ENCODE measurements around the gene ZNF28. TPM values are rescaled to one million over a fixed set of nuclear protein-coding genes. Genes with fewer than 3 reads are reported as not detected.
"Not testable (repeated sequence)": the region's sequence is repeated elsewhere in the genome, so short reads cannot be mapped to it uniquely, and the experiment has no call there.

Gene ZNF28
- total RNA-seq, 1 experiment from 2014 or later: 17.8 TPM

DNA sequence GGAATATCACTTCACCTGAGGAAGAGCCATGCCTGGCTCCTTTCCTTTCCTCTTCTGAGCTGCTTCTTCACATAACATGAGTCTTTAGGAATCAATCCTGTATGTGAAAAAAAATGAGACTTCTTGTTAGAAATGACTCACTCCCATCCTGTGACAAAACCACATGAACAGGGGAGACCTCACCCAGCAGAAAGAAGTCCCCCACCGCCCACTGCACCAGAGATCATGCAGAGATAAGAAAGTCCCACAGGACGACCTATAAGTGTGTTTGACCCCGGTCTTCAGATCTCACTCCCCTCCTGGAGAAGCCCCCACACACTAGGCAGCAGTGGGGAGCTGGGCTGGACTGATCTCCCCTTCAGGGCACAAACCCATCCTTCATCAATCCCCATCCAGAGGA lies 42.6 kb downstream of the ZNF28 start (continued):
- no peak for TF ChIP-seq SP1 (IDR thresholded peaks at IDR 0.05; ENCODE audit: low read depth)
- TF ChIP-seq POLR2AphosphoS5 (IDR thresholded peaks at IDR 0.05; ENCODE audit: low read depth, low read length): no peak
- no peak for TF ChIP-seq ELF1 (IDR thresholded peaks at IDR 0.05; ENCODE audit: borderline replicate concordance, low read depth)
- no peak for TF ChIP-seq EZH2phosphoT487 (IDR thresholded peaks at IDR 0.05; ENCODE audit: borderline replicate concordance)

DNA sequence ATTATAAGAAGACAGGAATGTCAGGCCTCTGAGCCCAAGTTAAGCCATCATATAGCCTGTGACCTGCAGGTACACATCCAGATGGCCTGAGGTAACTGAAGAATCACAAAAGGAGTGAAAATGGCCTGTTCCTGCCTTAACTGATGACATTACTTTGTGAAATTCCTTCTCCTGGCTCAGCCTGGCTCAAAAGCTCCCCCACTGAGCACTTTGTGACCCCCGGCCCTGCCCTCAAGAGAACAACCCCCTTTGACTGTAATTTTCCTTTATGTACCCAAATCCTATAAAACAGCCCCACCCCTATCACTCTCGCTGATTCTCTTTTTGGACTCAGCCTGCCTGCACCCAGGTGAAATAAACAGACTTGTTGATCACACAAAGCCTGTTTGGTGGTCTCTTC lies 65.0 kb downstream of the ZNF28 start:
- DNase-seq (ENCODE audit: low read depth, low spot score); H3K79me2 ChIP-seq (ENCODE audit: insufficient read depth, low read length); H3K27me3 ChIP-seq (ENCODE audit: insufficient read depth, low read length); H3K36me3 ChIP-seq (ENCODE audit: control insufficient read depth in 1 of 2, insufficient read depth in 2 of 2, low read length in 2 of 2); H3K4me1 ChIP-seq (ENCODE audit: control insufficient read depth in 1 of 2, insufficient read depth in 2 of 2, low read length in 2 of 2); H2AFZ ChIP-seq (ENCODE audit: low read depth, low read length, poor library complexity, severe bottlenecking); H3K4me3 ChIP-seq (replicated peaks in 1 of 2; ENCODE audit: low read depth in 1 of 2, low read length in 2 of 2); CTCF ChIA-PET; H3K4me2 ChIP-seq (ENCODE audit: low read length); H3K9ac ChIP-seq (ENCODE audit: low read length); RAD21 ChIA-PET (ENCODE audit: low non-redundant PET in 1 of 2, low total read pairs in 2 of 2, uncharacterized antibody in 2 of 2, unreplicated experiment in 2 of 2); intact Hi-C loops (cut with micrococcal nuclease); BruUV-seq (replicated peaks); ATAC-seq; H3K9me3 ChIP-seq (ENCODE audit: control insufficient read depth in 1 of 2, insufficient read depth in 1 of 2, low read depth in 1 of 2, low read length in 2 of 2); H4K20me1 ChIP-seq (ENCODE audit: insufficient read depth); H3K9me2 ChIP-seq (ENCODE audit: insufficient read depth); H3K27ac ChIP-seq (ENCODE audit: low read depth, low read length); POLR2A ChIA-PET: not testable (repeated sequence)

DNA sequence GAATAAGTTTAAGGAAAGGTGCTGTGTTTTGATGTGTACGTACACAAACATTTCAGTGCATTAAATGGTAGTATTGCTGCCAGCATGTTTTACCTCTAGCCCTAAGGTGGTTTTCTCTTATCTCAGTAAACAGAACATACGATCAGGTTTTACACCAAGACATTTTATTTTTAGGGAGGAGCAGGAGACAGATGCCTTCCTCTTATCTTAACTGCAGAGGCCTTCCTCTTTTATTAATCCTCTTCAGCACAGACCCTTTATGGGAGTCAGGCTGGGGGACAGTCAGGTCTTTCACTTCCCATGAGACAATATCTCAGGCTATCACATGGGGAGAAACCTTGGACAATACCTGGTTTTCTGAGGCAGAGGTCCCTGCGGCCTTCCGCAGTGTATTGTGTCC lies 71.7 kb downstream of the ZNF28 start:
- no peak overlapping the region for H3K27ac ChIP-seq (ENCODE audit: low read depth, low read length)
- H3K4me3 ChIP-seq (replicated peaks in 1 of 2; ENCODE audit: low read depth in 1 of 2, low read length in 2 of 2): no peak overlapping the region
- H3K79me2 ChIP-seq (ENCODE audit: insufficient read depth, low read length): no peaks in the 10 kb centered on the region
- no peaks in the 10 kb centered on the region for H3K27me3 ChIP-seq (ENCODE audit: insufficient read depth, low read length)
- no peak overlapping the region for H2AFZ ChIP-seq (ENCODE audit: low read depth, low read length, poor library complexity, severe bottlenecking)
- BruUV-seq (replicated peaks): no TSS peak
- CTCF ChIA-PET: no interaction called here
- H3K9me2 ChIP-seq (ENCODE audit: insufficient read depth): no peaks in the 10 kb centered on the region
- RAD21 ChIA-PET (ENCODE audit: low non-redundant PET in 1 of 2, low total read pairs in 2 of 2, uncharacterized antibody in 2 of 2, unreplicated experiment in 2 of 2): no interaction called here
- no peaks in the 10 kb centered on the region; a peak in 1 of 4 replicates for H3K9me3 ChIP-seq (ENCODE audit: control insufficient read depth in 1 of 2, insufficient read depth in 1 of 2, low read depth in 1 of 2, low read length in 2 of 2)
- intact Hi-C loops (cut with micrococcal nuclease): no loop called here
- no peak overlapping the region for H3K4me2 ChIP-seq (ENCODE audit: low read length)
- H3K9ac ChIP-seq (ENCODE audit: low read length): no peak overlapping the region
- no peaks in the 10 kb centered on the region for H3K4me1 ChIP-seq (ENCODE audit: control insufficient read depth in 1 of 2, insufficient read depth in 2 of 2, low read length in 2 of 2)
- TF ChIP-seq, protein P1, sequence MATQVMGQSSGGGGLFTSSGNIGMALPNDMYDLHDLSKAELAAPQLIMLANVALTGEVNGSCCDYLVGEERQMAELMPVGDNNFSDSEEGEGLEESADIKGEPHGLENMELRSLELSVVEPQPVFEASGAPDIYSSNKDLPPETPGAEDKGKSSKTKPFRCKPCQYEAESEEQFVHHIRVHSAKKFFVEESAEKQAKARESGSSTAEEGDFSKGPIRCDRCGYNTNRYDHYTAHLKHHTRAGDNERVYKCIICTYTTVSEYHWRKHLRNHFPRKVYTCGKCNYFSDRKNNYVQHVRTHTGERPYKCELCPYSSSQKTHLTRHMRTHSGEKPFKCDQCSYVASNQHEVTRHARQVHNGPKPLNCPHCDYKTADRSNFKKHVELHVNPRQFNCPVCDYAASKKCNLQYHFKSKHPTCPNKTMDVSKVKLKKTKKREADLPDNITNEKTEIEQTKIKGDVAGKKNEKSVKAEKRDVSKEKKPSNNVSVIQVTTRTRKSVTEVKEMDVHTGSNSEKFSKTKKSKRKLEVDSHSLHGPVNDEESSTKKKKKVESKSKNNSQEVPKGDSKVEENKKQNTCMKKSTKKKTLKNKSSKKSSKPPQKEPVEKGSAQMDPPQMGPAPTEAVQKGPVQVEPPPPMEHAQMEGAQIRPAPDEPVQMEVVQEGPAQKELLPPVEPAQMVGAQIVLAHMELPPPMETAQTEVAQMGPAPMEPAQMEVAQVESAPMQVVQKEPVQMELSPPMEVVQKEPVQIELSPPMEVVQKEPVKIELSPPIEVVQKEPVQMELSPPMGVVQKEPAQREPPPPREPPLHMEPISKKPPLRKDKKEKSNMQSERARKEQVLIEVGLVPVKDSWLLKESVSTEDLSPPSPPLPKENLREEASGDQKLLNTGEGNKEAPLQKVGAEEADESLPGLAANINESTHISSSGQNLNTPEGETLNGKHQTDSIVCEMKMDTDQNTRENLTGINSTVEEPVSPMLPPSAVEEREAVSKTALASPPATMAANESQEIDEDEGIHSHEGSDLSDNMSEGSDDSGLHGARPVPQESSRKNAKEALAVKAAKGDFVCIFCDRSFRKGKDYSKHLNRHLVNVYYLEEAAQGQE (IDR thresholded peaks at IDR 0.05; ENCODE audit: low read depth): no peak
- no peak for TF ChIP-seq SIN3A (IDR thresholded peaks at IDR 0.05; ENCODE audit: low read depth)
- no peak for DNase-seq (ENCODE audit: low read depth, low spot score)
- H4K20me1 ChIP-seq (ENCODE audit: insufficient read depth): no peaks in the 10 kb centered on the region
- POLR2A ChIA-PET: no interaction called here
- H3K36me3 ChIP-seq (ENCODE audit: control insufficient read depth in 1 of 2, insufficient read depth in 2 of 2, low read length in 2 of 2): no peaks in the 10 kb centered on the region
- ATAC-seq: no peak

All from HCT116 (cell line).